Heart left ventricle (tissue), 16 donors: ENCODE data around the gene ACP6. TPM values are rescaled to one million over a fixed set of nuclear protein-coding genes. Genes with fewer than 3 reads are reported as not detected.

Source experiments
- ATAC-seq, 4 donors: fragments of 200-7000 bp; cut with Tn5 transposase; one replicate each; pipeline ENCODE4 v1.9.1; 2020 to 2022; ENCODE audit warnings: moderate library complexity in 4 of 4, mild to moderate bottlenecking in 3 of 4, moderate number of reproducible peaks in 1 of 4
- DNase-seq, 5 donors: peaks; one replicate each; pipeline ENCODE4 v3.0.0-alpha.2; 2020
- H3K27ac ChIP-seq, 12 donors: fragments of 200-600 bp; sonication (generic) in 4 of 12; one replicate each; pipeline versions ENCODE4 v1.5.0 to v1.8.0; 2016 to 2022; ENCODE audit warnings: mild to moderate bottlenecking in 2 of 12
- H3K27me3 ChIP-seq, 9 donors: fragments of 200-600 bp; sonication (generic) in 2 of 9; one replicate each; pipeline versions ENCODE4 v1.5.1 to v1.8.0; 2016 to 2022; ENCODE audit warnings: mild to moderate bottlenecking in 3 of 9
- H3K36me3 ChIP-seq, 9 donors: fragments of 200-600 bp; sonication (generic) in 2 of 9; one replicate each; pipeline versions ENCODE4 v1.5.0 to v1.8.0; 2018 to 2022; ENCODE audit warnings: mild to moderate bottlenecking in 2 of 9
- H3K4me1 ChIP-seq, 12 donors: fragments of 200-600 bp; sonication (generic) in 4 of 12; one replicate each; pipeline versions ENCODE4 v1.5.0 to v1.8.0; 2016 to 2022; ENCODE audit warnings: mild to moderate bottlenecking in 3 of 12
- H3K4me3 ChIP-seq, 12 donors: fragments of 200-600 bp; sonication (generic) in 4 of 12; one replicate each; pipeline versions ENCODE4 v1.5.0 to v1.8.0; 2017 to 2022; ENCODE audit warnings: mild to moderate bottlenecking in 9 of 12, moderate library complexity in 4 of 12
- H3K9me3 ChIP-seq, 12 donors: fragments of 200-600 bp; sonication (generic) in 4 of 12; one replicate each; pipeline versions ENCODE4 v1.5.0 to v1.8.0; 2016 to 2022; ENCODE audit warnings: mild to moderate bottlenecking in 1 of 12
- POLR2A ChIP-seq, 2 donors: fragments of 450-650 bp; IDR thresholded peaks; one replicate each; pipeline ENCODE4 v1.6.1; 2017; ENCODE audit warnings: antibody characterized with exemption in 2 of 2, mild to moderate bottlenecking in 2 of 2, moderate library complexity in 2 of 2
- WGBS, 4 donors: extraction: QIAGEN DNeasy Blood & Tissue Kit in 2 of 4; methylation state at CpG; one replicate each; pipeline versions ENCODE4 v1.1.5 to v1.1.7; 2013 to 2018; 5-methylcytosine and 5-hydroxymethylcytosine counted together
- intact Hi-C, 10 donors: fragments of 100-400 bp; cut with DNase I; formaldehyde crosslinking; loops; one replicate each; pipeline versions ENCODE4 v1.11.1 to v1.14.2; 2022
- polyA plus RNA-seq, 2 donors: library from polyadenylated mRNA; stranded (reverse); fragments of 200-250 nt; gene quantifications; one replicate each; pipeline ENCODE4 v1.2.3, GENCODE V29; 2013
- total RNA-seq, 9 donors: library from RNA; depleted of rRNA in 2 of 9; stranded (reverse); fragments of >200 nt in 2 of 9; fragmentation: NEBNext Ultra II Directional in 3 of 9; extraction: Animal tissue kit (Norgen Biotek cat#: 25700) in 3 of 9; gene quantifications; one replicate each; pipeline versions ENCODE4 v1.1.0 to v1.2.4, GENCODE V29; 2016 to 2023
- TF ChIP-seq, protein P1 (sequence below), 12 donors: fragments of 200-600 bp; sonication (generic) in 4 of 12; IDR thresholded peaks; one replicate each; pipeline versions ENCODE4 v1.5.0 to v1.8.0; 2018 to 2022; ENCODE audit warnings: antibody characterized with exemption in 12 of 12, mild to moderate bottlenecking in 5 of 12
- donor health status: ischemic (EF 13 %, LVEDD 7.1; RV severe dilation, severe dysfunction).
- donor health status: healthy with polysubstance abuse.
- donor health status: DM: no; HTN: yes; CAD: no.
- donor health status: DM: no; HTN: no; CAD: no.
- donor health status: ischemic (EF 25% LVEDD 6.9; RV normal size, moderate dysfunction).
- donor health status: ischemic (EF 25% LVEDD 5.7; RV mildly dilated, moderate dysfunction).
- donor health status: healthy.
- donor health status: DM: yes; HTN: yes; CAD: no.
- donor health status: ischemic (EF 35%, LVEDD 5.7; RV mildly dilated, moderate dysfunction).
- donor health status: nonischemic (EF 11% LVEDD 7.7; RV severe dilation, severe dysfunction).
- donor health status: DM: yes; HTN: yes; CAD: no.
- donor health status: PGD.
- donor health status: ischemic (EF 29% LVEDD 5.4; RV normal size, mild dysfunction).
- donor health status: nonischemic (EF 23%, LVEDD 6.1; RV moderate dilation, normal function).

The ACP6 gene
- total and polyA plus RNA-seq, 11 donors = 4.0 to 27.8 (median 13.6) TPM

DNA sequence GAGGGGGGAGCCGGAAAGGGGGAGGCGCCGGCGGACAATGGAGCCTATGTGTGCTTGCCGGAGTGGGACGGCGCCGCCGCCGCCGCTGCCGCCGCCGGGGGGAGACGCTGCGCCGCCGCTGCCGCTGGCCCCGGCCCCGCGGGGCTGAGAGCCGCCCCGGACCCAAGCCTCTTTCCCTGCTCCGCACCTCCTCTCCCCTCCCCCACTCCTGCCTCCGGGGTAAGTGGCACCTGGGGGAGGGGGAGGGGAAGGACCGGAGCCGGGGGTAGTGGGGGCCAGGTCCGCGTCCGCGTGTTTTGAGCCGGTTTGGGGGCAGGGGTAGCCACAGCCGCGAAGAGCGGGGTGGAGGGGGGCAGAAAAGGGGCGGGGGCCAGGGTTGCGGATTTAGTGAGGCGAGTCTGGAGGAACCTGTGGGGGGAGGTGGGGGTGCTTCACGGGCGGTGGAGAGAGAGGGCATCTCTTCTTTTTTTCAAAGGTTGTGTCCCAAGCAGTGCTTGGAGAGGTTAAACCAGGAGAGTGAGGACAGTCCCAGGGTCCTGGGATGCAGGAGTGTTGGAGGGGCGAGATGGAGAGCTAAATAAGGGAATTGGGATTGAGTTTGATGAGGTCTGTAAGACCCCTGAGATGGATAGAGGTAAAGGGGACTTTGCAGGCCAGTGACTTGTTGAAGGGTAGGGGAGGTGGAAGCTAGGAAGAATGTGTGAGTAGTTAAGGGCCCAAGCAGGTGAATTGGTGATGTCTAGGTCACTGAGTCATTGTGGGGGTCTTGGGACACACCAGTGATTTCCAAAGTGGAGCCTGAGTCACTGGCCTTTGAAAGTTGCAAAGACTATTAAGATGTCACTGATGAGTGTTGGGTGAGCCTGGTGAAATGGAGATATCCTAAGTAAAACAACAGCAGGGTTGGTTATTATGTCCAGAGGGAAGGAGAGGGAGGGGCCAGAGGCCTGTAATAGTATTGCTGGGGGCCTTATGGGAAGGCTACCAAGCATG is 69.9 kb downstream of the ACP6 start:
- Histone ChIP-seq H3K27me3 (no peaks in the 10 kb centered on the region), H3K4me3 (peak overlapping the region; percentile 46 to 99 (median 78)), H3K36me3 (peaks cover 0 to 8% (median 3%) of the 10 kb centered on the region in 9 donors), H3K9me3 (no peaks in the 10 kb centered on the region), H3K27ac (peak overlapping the region; percentile 62 to 97 (median 90)), H3K4me1 (peaks cover 0 to 34% (median 16%) of the 10 kb centered on the region in 12 donors)
- DNase-seq = no peak
- TF ChIP-seq, protein P1, sequence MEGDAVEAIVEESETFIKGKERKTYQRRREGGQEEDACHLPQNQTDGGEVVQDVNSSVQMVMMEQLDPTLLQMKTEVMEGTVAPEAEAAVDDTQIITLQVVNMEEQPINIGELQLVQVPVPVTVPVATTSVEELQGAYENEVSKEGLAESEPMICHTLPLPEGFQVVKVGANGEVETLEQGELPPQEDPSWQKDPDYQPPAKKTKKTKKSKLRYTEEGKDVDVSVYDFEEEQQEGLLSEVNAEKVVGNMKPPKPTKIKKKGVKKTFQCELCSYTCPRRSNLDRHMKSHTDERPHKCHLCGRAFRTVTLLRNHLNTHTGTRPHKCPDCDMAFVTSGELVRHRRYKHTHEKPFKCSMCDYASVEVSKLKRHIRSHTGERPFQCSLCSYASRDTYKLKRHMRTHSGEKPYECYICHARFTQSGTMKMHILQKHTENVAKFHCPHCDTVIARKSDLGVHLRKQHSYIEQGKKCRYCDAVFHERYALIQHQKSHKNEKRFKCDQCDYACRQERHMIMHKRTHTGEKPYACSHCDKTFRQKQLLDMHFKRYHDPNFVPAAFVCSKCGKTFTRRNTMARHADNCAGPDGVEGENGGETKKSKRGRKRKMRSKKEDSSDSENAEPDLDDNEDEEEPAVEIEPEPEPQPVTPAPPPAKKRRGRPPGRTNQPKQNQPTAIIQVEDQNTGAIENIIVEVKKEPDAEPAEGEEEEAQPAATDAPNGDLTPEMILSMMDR (IDR thresholded peaks at IDR 0.05) = peak in 7 of 12 donors; percentile 4 to 49 (median 30)
- TF ChIP-seq POLR2A (IDR thresholded peaks at IDR 0.05) = no peak
- WGBS, 4 donors = 1 to 2% (median 1%) methylated on average over 15 to 42 of the region's 42 CpGs
- ATAC-seq = no peak
- intact Hi-C loops = loop anchor here in 3 of 10 donors (1.0 to 5.0 kb wide), 5 partner anchors 26 to 104 kb away; partner anchors contain the start of gene BCL9 (in 1 of the 3)

GRCh38 chr1:147599362-147600118 is 70.8 kb downstream of the ACP6 start:
- DNase-seq (peak; percentile 98 to 99 (median 98)), ATAC-seq (peak; percentile 89 to 96 (median 95))
- H3K9me3 ChIP-seq = no peaks in the 10 kb centered on the region
- WGBS, 4 donors = 0 to 1% (median 1%) methylated on average over 25 to 80 of the region's 80 CpGs
- H3K4me1 ChIP-seq = peaks cover 0 to 34% (median 16%) of the 10 kb centered on the region in 12 donors
- peak; percentile 91 to 98 for TF ChIP-seq POLR2A (IDR thresholded peaks at IDR 0.05)
- TF ChIP-seq, protein P1 (IDR thresholded peaks at IDR 0.05) = no peak
- no peaks in the 10 kb centered on the region for H3K27me3 ChIP-seq
- H3K4me3 ChIP-seq = peak overlapping the region; percentile 62 to 99 (median 78)
- H3K27ac ChIP-seq = peak overlapping the region; percentile 62 to 97 (median 90)
- no peaks in the 10 kb centered on the region for H3K36me3 ChIP-seq
- intact Hi-C loops = loop anchor here (1.0 to 5.0 kb wide), 11 partner anchors 19 to 103 kb away; partner anchors contain the start of gene BCL9 (in 7 of the 10)

GRCh38 chr1:147598621-147599361 is 71.5 kb downstream of the ACP6 start:
- DNase-seq (peak in 4 of 5 donors; percentile 52 to 79 (median 56)), ATAC-seq (peak; percentile 9 to 33 (median 28))
- intact Hi-C loops = loop anchor here in 9 of 10 donors (1.0 to 5.0 kb wide), 7 partner anchors 18 to 58 kb away; partner anchors contain the start of gene BCL9 (in 6 of the 9)
- Histone ChIP-seq H3K4me1 (peaks cover 0 to 34% (median 16%) of the 10 kb centered on the region in 12 donors), H3K4me3 (peak overlapping the region; percentile 62 to 99 (median 78)), H3K27ac (peak overlapping the region; percentile 62 to 97 (median 90)), H3K27me3 (no peaks in the 10 kb centered on the region), H3K9me3 (no peaks in the 10 kb centered on the region), H3K36me3 (no peaks in the 10 kb centered on the region)
- WGBS, 4 donors = 3 to 9% (median 6%) methylated on average over 29 to 30 of the region's 30 CpGs
- TF ChIP-seq, protein P1 (IDR thresholded peaks at IDR 0.05) = no peak
- TF ChIP-seq POLR2A (IDR thresholded peaks at IDR 0.05) = no peak
